Measurements from ENCODE around the gene METTL8.

METTL8 gene

GRCh38 chr2:171307560-171307959 is 126.2 kb downstream of the METTL8 start:
- Mint-ChIP-seq H3K4me3 (no peak overlapping the region), H3K36me3 (peaks cover 17% of the 10 kb centered on the region)
- peak; percentile 85 for ATAC-seq

GRCh38 chr2:171297956-171298355 is 135.8 kb downstream of the METTL8 start:
- Mint-ChIP-seq H3K4me3 (no peak overlapping the region), H3K4me1 (no peaks in the 10 kb centered on the region), H3K27ac (no peak overlapping the region), H3K9me3 (peaks cover 5% of the 10 kb centered on the region), H3K27me3 (no peaks in the 10 kb centered on the region), H3K36me3 (peaks cover 6% of the 10 kb centered on the region)
- ATAC-seq: no peak

More at GRCh38 chr2:171307560-171307959, 126.2 kb downstream of the METTL8 start:
- H3K4me1 Mint-ChIP-seq: peaks cover 20% of the 10 kb centered on the region
- H3K27me3 Mint-ChIP-seq: no peaks in the 10 kb centered on the region
- H3K27ac Mint-ChIP-seq: peak overlapping the region; percentile 51
- H3K9me3 Mint-ChIP-seq: peaks cover 10% of the 10 kb centered on the region

- H3K36me3 Mint-ChIP-seq: peaks cover 6% of the 10 kb centered on the region
- no peaks in the 10 kb centered on the region for H3K4me1 Mint-ChIP-seq
- peaks cover 5% of the 10 kb centered on the region for H3K9me3 Mint-ChIP-seq
- H3K27ac Mint-ChIP-seq: peak overlapping the region; percentile 8
- H3K4me3 Mint-ChIP-seq: no peak overlapping the region
- H3K27me3 Mint-ChIP-seq: no peaks in the 10 kb centered on the region
- no peak for ATAC-seq
Measured at GRCh38 chr2:171294608-171295007, 139.2 kb downstream of the METTL8 start.

GRCh38 chr2:171293661-171294060 is 140.1 kb downstream of the METTL8 start:
- H3K4me3 Mint-ChIP-seq: no peak overlapping the region
- no peaks in the 10 kb centered on the region for H3K27me3 Mint-ChIP-seq
- ATAC-seq: no peak
- peaks cover 5% of the 10 kb centered on the region for H3K9me3 Mint-ChIP-seq
- no peak overlapping the region for H3K27ac Mint-ChIP-seq
- H3K36me3 Mint-ChIP-seq: peaks cover 6% of the 10 kb centered on the region
- no peaks in the 10 kb centered on the region for H3K4me1 Mint-ChIP-seq

GRCh38 chr2:171289991-171290390 is 143.8 kb downstream of the METTL8 start:
- no peak overlapping the region for H3K4me3 Mint-ChIP-seq
- peaks cover 6% of the 10 kb centered on the region for H3K36me3 Mint-ChIP-seq
- H3K4me1 Mint-ChIP-seq: no peaks in the 10 kb centered on the region
- no peak for ATAC-seq
- no peaks in the 10 kb centered on the region for H3K27me3 Mint-ChIP-seq
- H3K9me3 Mint-ChIP-seq: peaks cover 5% of the 10 kb centered on the region
- H3K27ac Mint-ChIP-seq: no peak overlapping the region

GRCh38 chr2:171289316-171289715 is 144.5 kb downstream of the METTL8 start:
- Mint-ChIP-seq H3K9me3 (no peaks in the 10 kb centered on the region), H3K4me3 (no peak overlapping the region), H3K27ac (no peak overlapping the region), H3K36me3 (no peaks in the 10 kb centered on the region), H3K4me1 (no peaks in the 10 kb centered on the region), H3K27me3 (no peaks in the 10 kb centered on the region)
- no peak for ATAC-seq

GRCh38 chr2:171287611-171288010 is 146.2 kb downstream of the METTL8 start:
- peak overlapping the region; percentile 5 for H3K27ac Mint-ChIP-seq
- no peaks in the 10 kb centered on the region for H3K4me1 Mint-ChIP-seq
- H3K36me3 Mint-ChIP-seq: no peaks in the 10 kb centered on the region
- no peak overlapping the region for H3K4me3 Mint-ChIP-seq
- no peak for ATAC-seq
- H3K9me3 Mint-ChIP-seq: no peaks in the 10 kb centered on the region
- H3K27me3 Mint-ChIP-seq: no peaks in the 10 kb centered on the region

GRCh38 chr2:171287036-171287571 is 146.7 kb downstream of the METTL8 start:
- H3K27me3 Mint-ChIP-seq: no peaks in the 10 kb centered on the region
- H3K27ac Mint-ChIP-seq: peak overlapping the region; percentile 5

GRCh38 chr2:171281110-171281509 is 152.7 kb downstream of the METTL8 start:
- Mint-ChIP-seq H3K4me1 (no peaks in the 10 kb centered on the region), H3K9me3 (peaks cover 9% of the 10 kb centered on the region), H3K27me3 (no peaks in the 10 kb centered on the region), H3K27ac (no peak overlapping the region), H3K4me3 (no peak overlapping the region), H3K36me3 (peaks cover 14% of the 10 kb centered on the region)
- no peak for ATAC-seq

More at GRCh38 chr2:171287036-171287571, 146.7 kb downstream of the METTL8 start:
- Mint-ChIP-seq H3K36me3 (no peaks in the 10 kb centered on the region), H3K4me1 (no peaks in the 10 kb centered on the region), H3K4me3 (no peak overlapping the region), H3K9me3 (no peaks in the 10 kb centered on the region)
- ATAC-seq: no peak

- Mint-ChIP-seq H3K36me3 (peaks cover 14% of the 10 kb centered on the region), H3K27ac (no peak overlapping the region), H3K27me3 (no peaks in the 10 kb centered on the region), H3K4me3 (no peak overlapping the region), H3K9me3 (peaks cover 9% of the 10 kb centered on the region), H3K4me1 (no peaks in the 10 kb centered on the region)
- no peak for ATAC-seq
Measured at GRCh38 chr2:171279983-171280790, 153.6 kb downstream of the METTL8 start.

GRCh38 chr2:171274757-171275156 is 159.0 kb downstream of the METTL8 start:
- no peak overlapping the region for H3K27ac Mint-ChIP-seq
- ATAC-seq: no peak
- H3K27me3 Mint-ChIP-seq: no peaks in the 10 kb centered on the region
- H3K4me3 Mint-ChIP-seq: no peak overlapping the region
- H3K4me1 Mint-ChIP-seq: no peaks in the 10 kb centered on the region
- peaks cover 14% of the 10 kb centered on the region for H3K36me3 Mint-ChIP-seq
- H3K9me3 Mint-ChIP-seq: peaks cover 9% of the 10 kb centered on the region

- Mint-ChIP-seq H3K36me3 (no peaks in the 10 kb centered on the region), H3K4me1 (no peaks in the 10 kb centered on the region), H3K27ac (peak overlapping the region; percentile 15), H3K9me3 (no peaks in the 10 kb centered on the region), H3K4me3 (no peak overlapping the region), H3K27me3 (no peaks in the 10 kb centered on the region)
- no peak for ATAC-seq
Measured at GRCh38 chr2:171271971-171272436, 161.8 kb downstream of the METTL8 start.

GRCh38 chr2:171271386-171271785 is 162.4 kb downstream of the METTL8 start:
- H3K9me3 Mint-ChIP-seq: no peaks in the 10 kb centered on the region
- no peaks in the 10 kb centered on the region for H3K27me3 Mint-ChIP-seq
- no peak for ATAC-seq
- no peak overlapping the region for H3K4me3 Mint-ChIP-seq
- peak overlapping the region; percentile 15 for H3K27ac Mint-ChIP-seq
- no peaks in the 10 kb centered on the region for H3K4me1 Mint-ChIP-seq
- H3K36me3 Mint-ChIP-seq: no peaks in the 10 kb centered on the region

- Mint-ChIP-seq H3K9me3 (no peaks in the 10 kb centered on the region), H3K36me3 (peaks cover 5% of the 10 kb centered on the region), H3K4me3 (no peak overlapping the region), H3K4me1 (peaks cover 7% of the 10 kb centered on the region), H3K27me3 (no peaks in the 10 kb centered on the region), H3K27ac (no peak overlapping the region)
- ATAC-seq: no peak
Measured at GRCh38 chr2:171267855-171268629, 165.7 kb downstream of the METTL8 start.

Data from stimulated activated memory B cell treated with anti-CD40 and anti-IgM and Interleukin-4, amounts not matched to agents 10 μg/mL and 1 μg/mL and 100 μg/mL, for 72 hours (primary cell).